Activated CD8-positive, alpha-beta memory T cell treated with anti-CD3 and anti-CD28 coated beads, Interleukin-2, amount 50 U/mL, for 1 hour (primary cell): ENCODE data around the gene FPR2.
"Not testable (repeated sequence)": the region's sequence is repeated elsewhere in the genome, so short reads cannot be mapped to it uniquely, and the experiment has no call there.

Source experiments
- DNase-seq: peaks from one replicate; pipeline ENCODE4 v3.0.0-alpha.2; 2020; ENCODE audit errors: extremely low read depth

Gene FPR2

DNA sequence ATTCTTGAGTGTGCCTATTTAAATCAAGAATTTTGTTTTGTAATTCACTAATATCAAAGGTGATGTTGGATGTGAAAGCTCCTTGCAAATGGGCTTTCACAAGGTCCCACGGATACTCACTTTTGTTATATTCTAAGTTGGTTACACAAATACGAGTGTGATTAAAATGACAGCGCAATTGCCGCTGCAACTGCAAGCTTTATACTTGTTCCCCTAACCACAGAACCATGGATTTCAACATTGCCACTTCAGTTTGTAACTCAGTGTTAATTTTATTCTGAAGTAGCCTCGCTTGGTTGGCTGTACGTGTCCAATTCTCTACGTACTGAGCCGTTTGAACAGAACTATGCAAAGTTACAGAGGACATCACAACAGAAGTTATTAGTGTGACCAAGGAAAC, 44.4 kb downstream of the FPR2 start:
- not testable (repeated sequence) for DNase-seq

DNA sequence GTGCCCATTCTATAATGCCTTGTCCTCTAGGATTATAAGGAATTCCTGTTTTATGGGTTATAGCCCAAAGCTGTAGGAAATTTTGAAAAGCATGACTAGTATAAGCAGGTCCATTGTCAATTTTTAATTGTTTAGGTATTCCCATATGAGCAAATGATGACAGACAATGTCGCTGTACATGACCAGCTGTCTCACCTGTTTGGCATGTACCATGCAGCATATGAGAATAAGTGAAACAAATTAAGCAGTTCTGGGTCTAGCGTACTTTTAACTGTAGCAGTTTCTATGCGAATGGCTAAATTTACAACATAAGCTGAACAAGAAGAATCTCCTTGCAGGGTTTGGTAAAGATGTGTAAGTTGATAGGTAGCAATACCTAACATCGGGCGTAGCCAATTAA, 45.6 kb downstream of the FPR2 start:
- DNase-seq, result not testable (repeated sequence)

DNA sequence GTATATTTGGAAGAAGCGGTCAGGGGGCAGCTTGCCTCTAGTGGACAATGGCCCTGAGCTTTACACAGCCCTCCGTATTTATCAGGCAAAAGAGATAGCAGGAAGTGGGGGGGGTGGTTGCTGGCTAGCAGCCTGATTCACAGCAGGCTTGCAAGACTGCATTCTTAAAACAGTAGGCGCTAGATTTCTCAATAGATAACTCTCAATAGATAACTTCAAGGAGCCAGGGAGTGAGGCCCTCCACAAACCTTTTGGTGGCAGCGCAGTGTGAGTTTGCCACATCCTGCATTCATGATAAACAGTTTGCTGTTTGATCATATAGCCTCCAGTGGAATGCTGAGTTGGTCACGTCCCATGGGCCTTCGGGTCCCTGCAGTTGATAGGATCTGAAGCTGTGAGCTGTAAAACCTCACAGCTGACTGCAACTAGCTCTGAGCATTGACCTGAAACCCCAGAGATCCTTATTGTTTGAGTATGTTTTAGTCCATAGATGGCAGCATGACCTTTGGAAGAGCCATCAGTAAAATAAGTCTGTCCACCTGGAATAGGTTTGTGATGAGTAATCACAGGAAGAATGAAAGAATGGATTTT, 46.2 kb downstream of the FPR2 start:
- DNase-seq, result no peak

DNA sequence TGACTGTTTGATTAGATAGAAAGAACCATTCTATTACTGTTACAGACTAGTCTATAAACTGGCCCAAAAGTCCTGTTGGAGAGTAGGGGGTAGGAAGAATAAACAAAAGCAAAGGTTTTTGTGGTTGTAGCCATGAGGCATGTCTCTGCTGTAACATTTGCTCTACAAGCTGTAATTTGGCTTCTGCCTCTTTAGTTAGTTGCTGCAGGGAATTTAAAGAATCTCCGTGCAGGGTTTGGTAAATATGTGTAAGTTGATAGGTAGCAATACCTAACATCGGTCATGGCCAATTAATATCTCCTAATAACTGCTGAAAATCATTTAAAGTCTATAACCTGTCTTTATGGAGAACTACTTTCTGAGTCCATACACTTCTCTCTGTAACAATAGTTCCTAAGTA, 46.9 kb downstream of the FPR2 start:
- DNase-seq, result no peak

DNA sequence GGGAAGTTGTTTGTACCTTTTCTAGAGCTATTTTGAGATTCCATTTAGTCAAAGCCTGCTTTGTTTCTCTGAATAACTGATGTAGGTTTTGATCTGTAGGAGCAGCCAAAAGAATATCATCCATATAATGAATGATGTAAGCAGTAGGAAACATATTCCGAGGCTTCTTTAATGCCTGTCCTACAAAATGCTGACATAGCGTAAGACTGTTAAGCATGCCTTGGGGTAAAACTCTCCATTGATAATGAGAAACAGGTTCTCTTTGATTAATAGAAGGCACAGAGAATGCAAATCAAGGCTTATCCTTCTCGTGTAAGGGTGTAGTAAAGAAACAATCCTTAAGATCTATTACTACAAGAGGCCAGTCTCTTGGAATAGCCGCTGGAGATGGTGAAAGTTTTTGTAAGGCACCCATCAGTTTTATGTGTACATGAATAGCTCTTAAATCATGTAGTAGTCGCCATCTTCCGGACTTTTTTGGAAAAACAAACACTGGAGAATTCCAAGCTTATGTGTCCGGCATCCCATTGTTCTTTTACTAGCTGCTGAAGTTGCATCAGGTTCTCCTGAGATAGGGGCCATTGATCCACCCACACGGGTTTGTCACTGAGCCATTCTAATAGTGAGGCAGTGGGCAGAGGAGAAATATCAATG, 47.5 kb downstream of the FPR2 start:
- DNase-seq, result no peak

DNA sequence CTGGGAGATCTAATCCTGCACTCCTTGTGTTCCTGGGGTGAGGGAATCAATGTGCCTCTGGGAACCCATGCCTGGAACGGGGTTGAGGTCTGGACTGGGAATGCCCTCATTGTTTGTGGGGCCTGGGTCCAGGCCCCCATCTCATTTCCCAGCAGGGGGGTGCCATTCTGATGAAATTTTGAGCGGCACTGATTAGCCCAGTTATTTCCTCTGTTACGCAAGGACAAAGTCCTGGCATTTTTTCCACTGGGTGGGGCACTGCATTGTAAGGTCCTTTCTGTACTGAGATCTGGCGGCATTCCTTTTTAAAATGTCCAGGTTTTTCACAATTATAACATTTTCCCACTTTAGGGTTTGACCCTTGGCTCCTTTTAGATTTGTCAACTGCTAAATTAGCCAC, 48.8 kb downstream of the FPR2 start:
- DNase-seq, result no peak

DNA sequence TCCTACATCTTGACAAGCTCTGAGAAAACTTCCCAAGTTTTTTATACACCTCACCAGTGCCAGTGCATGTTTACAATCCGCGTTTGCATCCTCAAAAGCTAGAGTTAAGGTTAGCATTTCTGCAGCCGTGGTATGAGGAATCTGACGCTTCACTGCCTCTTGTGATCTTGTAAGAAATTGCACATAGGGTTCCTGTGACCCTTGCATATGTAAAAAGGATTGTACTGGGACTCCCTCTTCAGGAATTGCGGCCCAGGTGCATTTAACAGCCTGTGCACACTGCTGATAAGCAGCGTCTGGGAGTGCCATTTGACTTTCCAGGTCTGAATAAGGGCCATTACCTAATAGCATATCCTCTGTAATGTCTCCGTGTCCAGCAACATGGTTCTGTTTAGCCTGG, 49.2 kb downstream of the FPR2 start:
- no peak for DNase-seq

DNA sequence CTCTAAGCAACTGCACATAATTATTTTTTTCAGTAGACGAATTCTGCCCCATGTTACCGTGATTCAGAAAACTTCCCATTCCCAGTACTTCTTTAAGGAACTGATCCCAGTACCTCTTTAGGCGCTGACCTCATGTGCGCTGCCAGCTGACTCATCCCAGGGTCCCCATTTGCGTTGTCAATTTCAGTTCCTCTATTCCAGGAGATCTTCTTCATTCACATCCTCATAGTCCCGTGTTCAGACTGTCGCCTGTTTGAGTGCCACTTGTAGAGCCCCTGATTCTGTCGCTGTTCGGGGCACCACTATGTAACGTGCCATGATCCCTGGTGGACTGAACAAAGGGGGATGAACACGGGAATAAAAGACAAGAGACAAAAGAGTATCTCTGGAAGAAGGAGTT, 50.4 kb downstream of the FPR2 start:
- no peak for DNase-seq

DNA sequence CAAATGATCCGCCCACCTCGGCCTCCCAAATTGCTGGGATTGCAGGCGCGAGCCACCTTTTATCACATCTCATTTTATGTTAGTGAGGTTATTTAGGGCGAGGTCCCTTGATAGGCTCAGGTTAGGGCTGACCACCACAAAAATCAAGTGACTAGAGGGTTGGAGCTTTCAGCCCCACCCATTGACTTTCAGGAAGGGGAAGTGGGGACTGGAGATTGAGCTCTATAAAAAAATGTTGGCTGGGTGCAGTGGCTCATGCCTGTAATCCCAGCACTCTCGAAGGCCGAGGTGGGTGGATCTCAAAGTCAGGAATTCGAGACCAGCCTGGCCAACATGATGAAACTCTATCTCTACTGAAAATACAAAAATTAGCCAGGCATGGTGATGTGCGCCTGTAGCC, 54.1 kb downstream of the FPR2 start:
- DNase-seq, result no peak

DNA sequence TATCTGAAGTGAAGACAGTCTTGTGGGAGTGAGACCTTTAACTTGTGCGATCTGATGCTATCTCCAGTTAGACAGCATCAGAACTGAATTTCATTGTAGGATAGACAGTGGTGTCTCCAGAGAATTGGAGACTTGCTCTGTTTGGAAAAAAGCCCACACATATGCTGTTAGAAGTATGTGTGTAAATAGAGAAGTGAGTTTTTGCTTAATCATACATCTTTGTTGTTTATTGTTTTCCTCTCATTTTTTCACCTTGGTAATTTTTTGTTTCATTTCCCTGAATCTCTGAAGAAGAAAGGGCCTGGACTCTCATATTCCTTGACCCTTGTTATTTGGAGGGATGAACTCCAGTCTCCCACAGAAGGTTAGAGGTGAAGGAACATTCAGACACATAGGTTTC, 55.7 kb downstream of the FPR2 start:
- no peak for DNase-seq

DNA sequence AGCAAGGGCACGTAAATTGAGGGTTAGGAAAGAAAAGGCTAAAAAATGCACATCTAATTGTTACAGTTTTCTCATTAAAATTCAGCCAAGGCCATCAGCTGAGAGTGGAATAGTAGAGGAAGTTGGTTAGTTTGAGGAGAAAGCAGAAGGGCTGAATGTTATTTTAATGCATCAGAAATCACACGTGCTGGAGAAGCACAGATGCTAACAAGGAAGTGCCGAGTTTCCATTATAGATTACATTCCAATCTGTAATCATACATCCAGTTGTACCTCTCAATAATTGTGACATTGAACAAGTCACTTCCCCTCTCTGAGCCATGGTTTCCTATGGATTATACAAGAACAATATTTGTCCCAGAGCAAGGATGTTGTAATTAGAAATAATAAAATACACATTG, 59.0 kb downstream of the FPR2 start:
- DNase-seq, result no peak
